ENCODE data around the gene SEC22A.

SEC22A gene

DNA sequence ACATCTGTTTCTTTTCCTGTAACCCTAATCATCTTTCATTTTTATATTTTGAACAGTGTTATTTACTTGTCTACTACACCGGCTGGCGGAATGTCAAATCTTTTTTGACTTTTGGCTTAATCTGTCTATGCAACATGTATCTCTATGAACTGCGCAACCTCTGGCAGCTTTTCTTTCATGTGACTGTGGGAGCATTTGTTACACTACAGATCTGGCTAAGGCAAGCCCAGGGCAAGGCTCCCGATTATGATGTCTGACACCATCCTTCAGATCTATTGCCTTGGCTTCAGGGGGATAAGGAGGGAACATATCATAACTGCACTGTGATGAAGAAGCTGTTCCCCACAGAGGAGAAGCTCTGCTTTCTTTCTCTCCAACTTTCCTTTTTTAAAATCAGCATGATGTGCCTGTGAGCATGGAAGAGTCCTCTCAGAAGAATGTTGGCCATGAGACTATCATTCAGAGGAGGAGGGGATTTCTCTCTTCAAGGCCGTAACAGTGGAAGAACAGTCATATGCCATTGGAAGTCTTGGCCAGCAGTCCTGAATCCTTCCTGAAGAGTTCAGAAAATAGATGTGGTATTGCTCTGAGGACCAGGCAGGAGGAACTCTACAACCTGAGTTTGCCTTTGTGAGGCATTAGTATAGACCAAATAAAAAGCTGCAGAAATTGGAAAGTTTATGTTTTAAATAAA is 69.9 kb downstream of the SEC22A start:
- Histone ChIP-seq H3K27ac (no peak overlapping the region), H3K36me3 (replicated peaks) (peaks cover 3% of the 10 kb centered on the region), H3K27me3 (replicated peaks) (no peaks in the 10 kb centered on the region), H3K4me3 (ENCODE audit: low read depth, low read length) (no peak overlapping the region)
- TF ChIP-seq, protein P1, sequence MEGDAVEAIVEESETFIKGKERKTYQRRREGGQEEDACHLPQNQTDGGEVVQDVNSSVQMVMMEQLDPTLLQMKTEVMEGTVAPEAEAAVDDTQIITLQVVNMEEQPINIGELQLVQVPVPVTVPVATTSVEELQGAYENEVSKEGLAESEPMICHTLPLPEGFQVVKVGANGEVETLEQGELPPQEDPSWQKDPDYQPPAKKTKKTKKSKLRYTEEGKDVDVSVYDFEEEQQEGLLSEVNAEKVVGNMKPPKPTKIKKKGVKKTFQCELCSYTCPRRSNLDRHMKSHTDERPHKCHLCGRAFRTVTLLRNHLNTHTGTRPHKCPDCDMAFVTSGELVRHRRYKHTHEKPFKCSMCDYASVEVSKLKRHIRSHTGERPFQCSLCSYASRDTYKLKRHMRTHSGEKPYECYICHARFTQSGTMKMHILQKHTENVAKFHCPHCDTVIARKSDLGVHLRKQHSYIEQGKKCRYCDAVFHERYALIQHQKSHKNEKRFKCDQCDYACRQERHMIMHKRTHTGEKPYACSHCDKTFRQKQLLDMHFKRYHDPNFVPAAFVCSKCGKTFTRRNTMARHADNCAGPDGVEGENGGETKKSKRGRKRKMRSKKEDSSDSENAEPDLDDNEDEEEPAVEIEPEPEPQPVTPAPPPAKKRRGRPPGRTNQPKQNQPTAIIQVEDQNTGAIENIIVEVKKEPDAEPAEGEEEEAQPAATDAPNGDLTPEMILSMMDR (IDR thresholded peaks at IDR 0.05; ENCODE audit: low read depth, low read length, missing control alignments): no peak
- no peak for DNase-seq
- in situ Hi-C loops (cut with HindIII; ENCODE audit: low pct_ligation_motif_present, low sequenced_read_pairs): no loop called here

DNA sequence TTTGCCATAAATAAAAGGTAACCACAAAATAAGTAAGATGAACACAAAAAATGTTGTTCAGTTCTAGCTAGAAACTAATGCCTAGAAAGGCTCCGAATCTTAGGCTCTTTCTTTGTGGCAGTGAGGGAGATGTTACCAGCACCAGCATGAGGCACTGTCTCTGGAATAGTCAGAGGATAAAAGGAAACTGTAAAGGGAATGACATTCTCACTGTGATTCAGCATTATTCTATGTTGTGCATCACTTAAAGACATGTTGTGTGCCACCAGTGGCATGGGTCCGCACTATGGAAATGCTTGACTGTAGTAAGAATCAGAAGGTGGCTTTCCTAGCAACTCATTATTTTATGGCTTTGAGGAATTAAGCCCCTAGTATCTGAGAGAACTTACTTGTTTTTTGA is 70.8 kb downstream of the SEC22A start:
- Histone ChIP-seq H3K4me3 (ENCODE audit: low read depth, low read length) (no peak overlapping the region), H3K36me3 (replicated peaks) (peaks cover 3% of the 10 kb centered on the region), H3K27me3 (replicated peaks) (no peaks in the 10 kb centered on the region), H3K27ac (peak overlapping the region; percentile 87)
- peak; percentile 20 for DNase-seq
- TF ChIP-seq, protein P1 (IDR thresholded peaks at IDR 0.05; ENCODE audit: low read depth, low read length, missing control alignments): no peak
- in situ Hi-C loops (cut with HindIII; ENCODE audit: low pct_ligation_motif_present, low sequenced_read_pairs): no loop called here

DNA sequence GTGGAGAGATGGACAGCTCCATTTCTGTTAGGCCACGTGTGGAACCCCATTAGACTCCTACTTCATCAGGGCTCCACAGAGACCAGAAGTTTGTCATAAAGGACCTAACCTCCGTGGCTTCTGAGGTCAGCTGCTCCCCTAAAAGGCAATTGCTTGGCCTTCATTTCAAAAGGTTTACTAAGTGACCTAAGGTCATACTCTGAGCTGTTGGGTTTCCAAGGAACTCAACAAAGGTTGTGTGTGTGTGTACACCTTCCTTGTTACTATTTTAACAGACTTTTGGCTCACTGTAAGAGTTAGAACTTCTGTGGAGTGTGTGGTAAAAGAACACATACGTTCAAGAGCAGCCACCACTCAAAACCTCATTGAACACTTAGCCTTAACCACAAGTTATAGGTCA is 73.9 kb downstream of the SEC22A start:
- Histone ChIP-seq H3K27ac (no peak overlapping the region), H3K36me3 (replicated peaks) (peaks cover 3% of the 10 kb centered on the region), H3K27me3 (replicated peaks) (no peaks in the 10 kb centered on the region), H3K4me3 (ENCODE audit: low read depth, low read length) (no peak overlapping the region)
- in situ Hi-C loops (cut with HindIII; ENCODE audit: low pct_ligation_motif_present, low sequenced_read_pairs): no loop called here
- TF ChIP-seq, protein P1 (IDR thresholded peaks at IDR 0.05; ENCODE audit: low read depth, low read length, missing control alignments): no peak
- DNase-seq: no peak

DNA sequence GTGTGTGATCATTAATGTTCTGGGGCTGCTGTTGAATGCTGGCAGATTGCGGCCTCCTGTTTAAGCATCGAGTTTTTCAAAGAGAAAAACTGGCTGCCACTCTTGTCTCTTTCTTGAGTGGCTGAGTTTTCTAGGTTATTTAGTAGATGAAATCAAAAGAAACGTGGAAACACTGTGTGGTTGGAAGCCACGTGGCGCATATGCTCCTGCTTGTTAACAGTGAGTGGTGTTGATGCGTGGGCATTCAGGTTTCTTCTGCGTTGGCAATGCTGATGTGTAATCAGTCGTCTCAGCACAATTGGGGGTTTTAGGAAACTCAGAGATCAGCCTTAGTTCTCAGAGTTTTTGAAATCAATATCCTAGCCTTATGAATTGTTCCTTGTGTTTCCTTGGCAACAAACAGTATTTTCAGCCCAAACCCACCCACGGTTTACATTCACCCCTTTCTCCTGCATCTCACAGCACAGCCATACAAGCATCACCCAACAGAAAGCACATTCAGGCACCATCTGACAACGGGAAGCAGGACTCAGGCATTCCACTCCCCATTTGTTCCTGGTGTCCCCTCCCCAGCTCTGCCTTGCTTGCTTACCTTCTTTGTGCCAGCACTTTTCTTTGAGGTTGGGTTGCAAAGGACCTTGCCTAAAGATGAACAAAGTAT is 74.7 kb downstream of the SEC22A start:
- TF ChIP-seq, protein P1 (IDR thresholded peaks at IDR 0.05; ENCODE audit: low read depth, low read length, missing control alignments): no peak
- no peak for DNase-seq
- Histone ChIP-seq H3K4me3 (ENCODE audit: low read depth, low read length) (no peak overlapping the region), H3K27ac (no peak overlapping the region), H3K27me3 (replicated peaks) (no peaks in the 10 kb centered on the region), H3K36me3 (replicated peaks) (peaks cover 3% of the 10 kb centered on the region)
- in situ Hi-C loops (cut with HindIII; ENCODE audit: low pct_ligation_motif_present, low sequenced_read_pairs): no loop called here

DNA sequence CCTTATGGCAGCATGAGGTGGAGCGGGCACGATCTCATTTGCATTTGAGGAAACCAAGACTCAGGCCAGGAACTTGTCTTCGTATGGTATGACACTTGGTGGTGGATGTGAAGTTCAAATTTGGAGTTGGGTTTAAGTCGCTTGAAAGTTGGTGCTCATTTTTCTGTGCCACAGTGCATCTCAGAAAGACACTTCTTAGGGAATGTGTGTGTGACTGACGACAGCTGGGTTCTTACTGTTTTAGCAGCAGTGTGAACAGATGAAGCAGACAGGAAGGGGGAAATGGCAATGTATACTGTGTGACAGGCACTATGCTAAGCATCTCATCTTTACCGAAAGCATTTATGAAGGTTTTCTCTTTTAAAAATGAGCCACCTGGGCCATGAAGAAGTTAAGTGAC is 75.4 kb downstream of the SEC22A start:
- no peaks in the 10 kb centered on the region for H3K36me3 ChIP-seq (replicated peaks)
- no peak overlapping the region for H3K27ac ChIP-seq
- in situ Hi-C loops (cut with HindIII; ENCODE audit: low pct_ligation_motif_present, low sequenced_read_pairs): no loop called here
- DNase-seq: no peak
- no peak overlapping the region for H3K4me3 ChIP-seq (ENCODE audit: low read depth, low read length)
- no peaks in the 10 kb centered on the region for H3K27me3 ChIP-seq (replicated peaks)
- TF ChIP-seq, protein P1 (IDR thresholded peaks at IDR 0.05; ENCODE audit: low read depth, low read length, missing control alignments): no peak

All from brain microvascular endothelial cell (primary cell).